ENCODE results near the gene LIMK1. TPM values are rescaled to one million over a fixed set of nuclear protein-coding genes. Genes with fewer than 3 reads are reported as not detected.

LIMK1 gene
- total and polyA plus RNA-seq, 2 donors (not counting 3 experiments of a cell fraction or from before 2014, with no cell fraction given), result 52.9 to 54.5 TPM

GRCh38 chr7:74068378-74069085, 15.1 kb upstream of the LIMK1 start:
- H4K20me1 ChIP-seq (replicated peaks; ENCODE audit: control insufficient read depth, extremely low read depth, insufficient read depth, low read length), result no peaks in the 10 kb centered on the region
- dilution Hi-C loops (cut with MboI; ENCODE audit: extremely low pct_ligation_motif_present, low sequenced_read_pairs), result no loop called here
- no peak for FAIRE-seq
- H3K79me2 ChIP-seq (ENCODE audit: control insufficient read depth, insufficient read depth, low read length), result no peaks in the 10 kb centered on the region
- CTCF ChIA-PET, result interaction anchor here (1.1 to 6.2 kb wide), 7 partner anchors 15 to 332 kb away, joined by 3 to 32 read pairs (median 11); partner anchors contain the start of genes ELN and LIMK1
- H3K9me1 ChIP-seq (replicated peaks; ENCODE audit: control insufficient read depth, extremely low read depth, insufficient read depth, low read length), result no peaks in the 10 kb centered on the region
- no peaks in the 10 kb centered on the region for H3K27me3 ChIP-seq (ENCODE audit: control insufficient read depth in 2 of 2, insufficient read depth in 2 of 2, low read length in 2 of 2)
- H3K9me3 ChIP-seq (replicated peaks; ENCODE audit: control insufficient read depth, insufficient read depth, low read length), result no peaks in the 10 kb centered on the region
- POLR2A ChIA-PET, result no interaction called here
- H3K4me2 ChIP-seq (ENCODE audit: insufficient read depth, low read length), result no peak overlapping the region
- H3K27ac ChIP-seq (ENCODE audit: insufficient read depth, low read depth, low read length), result no peak overlapping the region
- no peak for DNase-seq (ENCODE audit: low read depth, low spot score)
- peak overlapping the region; percentile 81 for H2AFZ ChIP-seq (ENCODE audit: low read depth, low read length)
- H3K4me3 ChIP-seq (replicated peaks in 1 of 3; ENCODE audit: insufficient read depth in 1 of 3, low read depth in 1 of 3, low read length in 3 of 3), result no peak overlapping the region
- TF ChIP-seq POLR2A (IDR thresholded peaks at IDR 0.05; ENCODE audit: low read depth, low read length) (no peak), EZH2 (IDR thresholded peaks at IDR 0.05; ENCODE audit: borderline replicate concordance, low read depth, low read length, severe bottlenecking) (no peak), POLR2AphosphoS5 (IDR thresholded peaks at IDR 0.05; ENCODE audit: insufficient read depth, low read depth, low read length) (no peak), FOS (IDR thresholded peaks at IDR 0.05; ENCODE audit: borderline replicate concordance, insufficient read depth, low read length) (no peak), MYC (IDR thresholded peaks at IDR 0.05; ENCODE audit: low read depth, low read length) (no peak), GATA2 (IDR thresholded peaks at IDR 0.05; ENCODE audit: insufficient read depth, insufficient read length, low read depth, low read length) (no peak), CTCF (IDR thresholded peaks at IDR 0.05; ENCODE audit: extremely low read depth in 1 of 2, insufficient read depth in 1 of 2, low read depth in 1 of 2, low read length in 2 of 2) (no peak), MAX (IDR thresholded peaks at IDR 0.05; ENCODE audit: insufficient read depth, insufficient read length) (no peak), JUN (IDR thresholded peaks at IDR 0.05; ENCODE audit: borderline replicate concordance, insufficient read depth, insufficient read length, low read depth) (no peak)
- intact Hi-C loops (cut with micrococcal nuclease), result loop anchor here (1.0 to 2.0 kb wide), 5 partner anchors 16 to 332 kb away; no protein-coding TSS in a partner anchor
- H3K9ac ChIP-seq (replicated peaks; ENCODE audit: extremely low read depth, insufficient read depth, low read length), result no peak overlapping the region
- no peaks in the 10 kb centered on the region for H3K4me1 ChIP-seq (ENCODE audit: control insufficient read depth, extremely low read depth, insufficient read depth, low read length)
- no TSS peak for BruUV-seq (replicated peaks)
- H3K36me3 ChIP-seq (ENCODE audit: control insufficient read depth in 2 of 2, extremely low read depth in 1 of 2, insufficient read depth in 2 of 2, low read length in 2 of 2), result no peaks in the 10 kb centered on the region
